GM18502 (cell line): ENCODE results near the gene HLA-B.
"Not testable (repeated sequence)": the region's sequence is repeated elsewhere in the genome, so short reads cannot be mapped to it uniquely, and the experiment has no call there.

ENCODE experiments used
- ATAC-seq: cut with Tn5 transposase; IDR thresholded peaks from one replicate; pipeline ENCODE4 v1.9.1; 2021; ENCODE audit warnings: mild to moderate bottlenecking; ENCODE audit not compliant: unreplicated experiment, poor library complexity

HLA-B gene

DNA sequence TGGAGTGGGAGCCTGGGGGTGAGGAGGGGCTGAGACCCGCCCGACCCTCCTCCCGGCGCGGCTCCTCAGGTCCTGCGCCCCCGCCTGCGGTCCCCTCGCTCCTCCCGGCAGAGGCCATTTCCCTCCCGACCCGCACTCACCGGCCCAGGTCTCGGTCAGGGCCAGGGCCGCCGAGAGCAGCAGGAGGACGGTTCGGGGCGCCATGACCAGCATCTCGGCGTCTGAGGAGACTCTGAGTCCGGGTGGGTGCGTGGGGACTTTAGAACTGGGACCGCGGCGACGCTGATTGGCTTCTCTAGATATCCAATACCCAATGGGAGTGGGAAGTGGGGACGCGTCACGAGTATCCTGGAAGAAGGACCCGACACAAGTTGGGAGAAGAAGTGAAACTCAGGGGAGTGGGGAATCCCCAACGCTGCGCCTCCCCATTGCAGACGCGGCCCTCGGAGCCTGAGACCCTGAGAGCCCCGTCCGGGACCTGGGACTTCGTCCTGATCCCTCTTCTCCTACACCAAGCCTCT lies at the start of gene HLA-B:
Gene HLA-B, minus strand, starts transcription at position 234 of the 521 bp plus-strand sequence. Its CDS starts 21 bp downstream, at position 213.
- peak; percentile 78 for ATAC-seq

GRCh38 chr6:31405996-31406395 lies 49.0 kb upstream of the HLA-B start:
- no peak for ATAC-seq

DNA sequence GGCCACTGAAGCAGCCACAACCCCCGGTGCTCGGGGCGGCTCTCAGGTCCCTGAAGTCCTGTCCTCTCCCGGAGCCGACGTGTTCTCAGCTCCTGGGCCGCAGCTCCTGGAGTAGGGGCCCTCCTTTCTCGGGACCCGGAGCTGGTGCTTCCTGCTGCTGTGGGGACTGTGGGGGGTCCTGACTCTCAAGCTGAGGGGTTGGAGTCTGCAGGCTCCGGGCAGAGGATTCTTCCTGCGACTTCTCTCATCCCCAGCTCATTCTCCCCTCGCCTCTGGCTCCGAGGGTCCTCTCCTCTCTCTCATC lies 47.0 kb upstream of the HLA-B start:
- not testable (repeated sequence) for ATAC-seq

- peak; percentile 53 for ATAC-seq
Measured at GRCh38 chr6:31403283-31404060, 46.5 kb upstream of the HLA-B start, which contains the start of gene MICA. Gene MICA, plus strand, starts transcription at chr6:31403595. Its CDS starts 38 bp downstream, at chr6:31403633.

DNA sequence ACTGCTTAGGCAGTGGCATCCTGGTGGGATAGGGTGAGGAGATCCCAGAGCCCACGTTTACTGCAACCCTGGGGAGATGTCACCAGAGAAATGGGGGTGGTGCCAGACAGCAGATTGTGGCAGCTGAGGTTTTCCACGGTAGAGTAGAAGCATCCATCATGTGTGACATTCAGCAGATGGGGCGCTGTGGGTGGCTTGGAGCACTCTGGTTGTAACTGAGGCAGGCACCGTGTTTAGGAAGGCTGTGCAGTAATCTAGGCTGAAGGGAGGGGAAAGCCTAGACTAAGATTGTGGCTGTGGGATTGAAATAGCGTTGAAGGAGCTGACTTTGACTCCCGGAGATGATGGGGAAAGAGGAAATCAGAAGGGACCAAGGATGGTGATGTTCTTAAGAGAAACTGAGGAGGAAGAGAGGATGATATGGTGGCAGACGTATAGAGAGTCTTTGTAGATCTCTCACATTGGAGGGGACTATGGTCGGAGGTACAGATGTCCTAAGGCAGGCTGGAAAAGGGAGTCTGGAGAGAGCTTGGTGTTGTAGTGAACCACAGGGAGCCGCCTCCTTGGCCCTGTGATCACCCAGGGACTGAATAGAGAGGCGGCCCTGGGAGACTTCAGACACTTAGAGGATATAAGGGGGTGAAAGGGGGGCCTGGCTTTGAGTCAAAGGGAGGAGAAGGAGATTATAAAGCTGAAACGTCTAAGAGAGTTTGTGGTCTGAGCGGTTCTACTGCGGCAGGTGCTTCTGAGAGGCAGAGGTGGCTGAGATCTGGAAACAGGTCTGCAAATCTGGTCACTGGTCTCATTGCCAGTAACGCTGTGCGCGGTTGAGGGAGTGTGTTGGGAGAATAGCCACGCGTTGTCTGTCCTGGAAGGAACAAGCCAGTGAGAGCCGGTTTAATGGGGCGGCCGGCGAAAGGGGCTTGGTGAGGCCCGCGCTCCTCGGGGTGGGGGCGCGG lies 45.6 kb upstream of the HLA-B start:
- ATAC-seq, result peak; percentile 12

GRCh38 chr6:31401403-31401802 lies 44.4 kb upstream of the HLA-B start:
- ATAC-seq, result no peak

- ATAC-seq, result peak; percentile 41
Measured at GRCh38 chr6:31400467-31401289, 43.7 kb upstream of the HLA-B start.

GRCh38 chr6:31399589-31400466 lies 42.8 kb upstream of the HLA-B start:
- peak; percentile 41 for ATAC-seq

DNA sequence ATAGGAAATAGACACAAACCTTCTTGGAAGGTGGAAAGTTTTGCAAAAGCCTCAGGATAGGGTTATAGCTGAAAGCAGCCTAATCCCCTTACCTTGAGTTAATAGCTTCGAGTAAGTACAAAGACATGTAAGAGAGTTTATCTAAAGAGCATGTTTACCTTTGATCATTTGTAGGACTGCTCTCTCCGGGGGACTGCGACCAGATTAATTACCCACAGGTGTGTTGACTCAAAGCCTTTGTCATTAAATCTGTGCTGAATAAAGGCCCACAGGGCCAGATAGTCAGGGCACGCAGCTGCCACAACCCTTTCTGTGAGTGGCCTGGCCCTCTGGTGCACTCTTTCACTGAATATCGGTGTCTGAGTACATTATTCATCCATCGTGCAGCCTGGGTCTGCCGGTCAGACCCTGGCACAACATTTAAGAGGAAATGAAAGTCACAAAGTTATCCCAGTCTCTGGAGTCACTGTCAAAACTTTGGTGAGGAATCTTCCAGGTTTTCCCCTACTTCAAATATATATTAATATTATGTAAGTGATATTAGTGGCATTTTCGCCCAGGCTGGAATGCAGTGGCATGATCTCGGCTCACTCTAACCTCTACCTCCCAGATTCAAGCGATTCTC lies 41.0 kb upstream of the HLA-B start:
- ATAC-seq, result no peak

DNA sequence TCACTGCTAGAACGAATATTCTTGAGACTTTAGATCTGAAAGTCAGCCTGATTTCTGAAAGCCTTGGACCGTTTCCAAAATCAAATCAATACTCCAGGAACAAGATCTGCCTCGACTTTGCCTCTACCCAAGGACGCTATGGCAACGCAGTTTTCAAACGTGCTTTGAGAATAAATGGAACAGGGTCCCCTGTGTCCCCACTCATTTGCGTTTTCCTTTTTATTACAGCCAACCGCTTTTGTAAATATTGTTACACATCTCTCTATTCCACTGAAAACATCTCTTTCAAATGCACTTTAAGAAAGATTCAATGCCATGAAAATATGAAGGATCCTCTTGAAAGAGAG lies 40.1 kb upstream of the HLA-B start:
- ATAC-seq, result not testable (repeated sequence)

DNA sequence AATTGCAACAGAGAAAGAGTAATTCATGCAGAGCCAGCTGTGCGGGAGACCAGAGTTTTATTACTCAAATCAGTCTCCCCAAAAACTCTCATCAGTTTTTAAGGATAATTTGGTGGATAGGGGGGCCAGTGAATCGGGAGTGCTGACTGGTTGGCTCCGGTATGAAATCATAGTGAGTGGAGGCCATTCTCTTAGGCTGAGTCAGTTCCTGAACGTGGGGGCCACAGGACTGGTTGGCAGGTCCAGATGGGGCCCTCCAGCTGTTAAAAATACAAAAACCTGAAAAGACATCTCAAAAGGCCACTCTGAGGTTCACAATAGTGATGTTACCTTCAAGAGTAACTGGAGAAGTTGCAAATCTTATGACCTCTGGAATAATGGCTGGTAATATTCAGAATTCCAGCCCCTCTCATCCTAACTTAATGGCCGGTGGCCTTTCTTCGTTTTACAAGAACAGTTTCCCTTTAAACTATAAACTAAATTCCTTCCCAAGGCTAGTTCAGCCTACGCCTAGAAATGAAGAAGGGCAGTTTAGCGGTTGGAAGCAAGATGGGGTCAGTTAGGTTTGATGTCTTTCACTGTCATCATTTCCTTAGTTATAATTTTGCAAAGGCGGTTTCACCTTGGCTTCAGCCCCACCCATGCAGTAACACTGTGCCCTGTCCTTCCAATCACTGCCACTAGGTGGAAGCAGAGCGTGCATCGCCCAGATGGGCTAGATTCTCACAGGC lies 39.6 kb upstream of the HLA-B start:
- no peak for ATAC-seq

GRCh38 chr6:31395832-31396231 lies 38.9 kb upstream of the HLA-B start:
- ATAC-seq, result no peak

- no peak for ATAC-seq
Measured at GRCh38 chr6:31394381-31394780, 37.4 kb upstream of the HLA-B start.

GRCh38 chr6:31393932-31394331 lies 37.0 kb upstream of the HLA-B start:
- ATAC-seq, result no peak

GRCh38 chr6:31389802-31390132 lies 32.8 kb upstream of the HLA-B start:
- ATAC-seq, result not testable (repeated sequence)

DNA sequence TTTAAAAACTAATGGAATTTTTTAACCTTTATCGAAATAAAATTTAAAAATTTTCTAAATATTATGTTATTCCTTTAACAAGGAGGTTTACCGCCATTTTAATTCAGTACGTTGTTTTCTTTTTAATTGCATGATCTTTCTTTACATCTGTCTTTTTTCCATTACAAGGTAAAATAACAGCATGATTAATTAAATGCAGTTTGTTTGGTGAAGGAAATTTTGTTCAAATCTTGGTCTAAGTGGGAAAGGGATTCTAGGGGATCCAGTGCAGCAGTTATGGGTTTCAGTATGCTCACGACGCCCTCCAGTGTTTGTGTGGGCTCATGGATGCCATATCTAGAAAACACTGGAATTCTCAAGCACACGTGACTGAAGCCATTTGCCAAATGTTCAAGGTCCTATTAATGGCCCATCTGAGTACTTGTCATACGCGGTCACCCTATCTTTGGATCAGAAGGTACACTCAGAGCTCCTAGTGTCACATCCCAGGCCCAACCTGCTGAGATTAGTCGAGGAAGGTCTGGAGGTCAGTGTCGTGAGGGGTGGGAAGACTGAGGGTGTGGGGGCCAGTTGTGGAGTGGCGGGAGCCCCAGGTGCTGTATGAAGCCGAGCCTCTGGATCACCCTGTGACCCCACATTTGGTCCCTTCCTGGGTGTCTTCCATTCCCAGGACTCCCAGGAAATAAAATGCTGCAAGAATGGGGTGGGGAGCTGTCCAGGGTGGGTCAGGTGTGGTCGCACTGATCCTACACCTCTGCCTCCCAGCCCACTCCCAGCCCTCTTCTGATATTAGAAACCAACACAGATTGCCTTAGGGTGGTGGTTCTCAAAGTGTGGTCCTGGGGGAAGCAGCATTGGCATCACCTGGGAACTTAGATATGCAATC lies 32.2 kb upstream of the HLA-B start:
- not testable (repeated sequence) for ATAC-seq

GRCh38 chr6:31386977-31387376 lies 30.0 kb upstream of the HLA-B start:
- no peak for ATAC-seq
